PC-9 (cell line): Measurements from ENCODE around the gene CYSRT1. TPM values are rescaled to one million over a fixed set of nuclear protein-coding genes. Genes with fewer than 3 reads are reported as not detected.

Source experiments
- BruUV-seq: library from RNA; stranded (reverse); fragments of 400-500 nt; replicated peaks from 2 replicates; lab custom pipeline; 2021; lab: Mats Ljungman, UMichigan
- CTCF ChIA-PET: fragments of 300-600 bp; sonication (Branson Sonifier 250); formaldehyde crosslinking; loops from one replicate; lab custom pipeline; 2022; ENCODE audit warnings: antibody characterized with exemption; lab: Charles Lee
- POLR2A ChIA-PET: fragments of 300-600 bp; sonication (Branson Sonifier 250); formaldehyde crosslinking; loops from one replicate; lab custom pipeline; 2022; ENCODE audit warnings: antibody characterized with exemption; ENCODE audit not compliant: unreplicated experiment; lab: Charles Lee
- DNase-seq, 2 experiments: peaks; one replicate each; pipeline versions ENCODE4 v3.0.0 to v3.0.0-alpha.2; 2015 to 2022; ENCODE audit warnings: mixed read lengths in 1 of 2
- H2AFZ ChIP-seq: fragments of 200-600 bp; sonication (generic); 2 replicates; pipeline ENCODE4 v1.8.1; 2017; ENCODE audit warnings: antibody characterized with exemption
- H3F3A ChIP-seq: fragments of 200-600 bp; sonication (generic); 2 replicates; pipeline ENCODE4 v1.8.1; 2017; ENCODE audit warnings: antibody characterized with exemption, mild to moderate bottlenecking, low read depth; ENCODE audit not compliant: insufficient read depth
- H3K27ac ChIP-seq: fragments of 200-600 bp; sonication (generic); 2 replicates; pipeline ENCODE4 v1.6.1; 2016; ENCODE audit warnings: mixed run types
- H3K27me3 ChIP-seq: fragments of 200-600 bp; sonication (generic); 2 replicates; pipeline ENCODE4 v1.6.1; 2016; ENCODE audit warnings: low read depth, mixed run types; ENCODE audit not compliant: insufficient read depth
- H3K36me3 ChIP-seq: fragments of 200-600 bp; sonication (generic); 2 replicates; pipeline ENCODE4 v1.6.1; 2016; ENCODE audit warnings: low read depth, mixed run types
- H3K4me1 ChIP-seq: fragments of 200-600 bp; sonication (generic); replicated peaks from 2 replicates; pipeline ENCODE4 v1.6.1; 2016; ENCODE audit warnings: mixed run types; ENCODE audit not compliant: insufficient read depth
- H3K4me2 ChIP-seq: fragments of 200-600 bp; sonication (generic); 2 replicates; pipeline ENCODE4 v1.6.1; 2017; ENCODE audit warnings: mixed run types
- H3K4me3 ChIP-seq: fragments of 200-600 bp; sonication (generic); 2 replicates; pipeline ENCODE4 v1.6.1; 2016; ENCODE audit warnings: mixed run types
- H3K79me2 ChIP-seq: fragments of 200-600 bp; sonication (generic); 2 replicates; pipeline ENCODE4 v1.6.1; 2017; ENCODE audit warnings: low read depth, mixed run types
- H3K9me2 ChIP-seq: fragments of 200-600 bp; sonication (generic); 2 replicates; pipeline ENCODE4 v1.8.1; 2017; ENCODE audit warnings: mild to moderate bottlenecking; ENCODE audit not compliant: insufficient read depth
- H3K9me3 ChIP-seq: fragments of 200-600 bp; sonication (generic); 2 replicates; pipeline ENCODE4 v1.8.1; 2016; ENCODE audit warnings: low read depth; ENCODE audit not compliant: insufficient read depth
- H4K20me1 ChIP-seq: fragments of 200-600 bp; sonication (generic); 2 replicates; pipeline ENCODE4 v1.8.1; 2017; ENCODE audit not compliant: insufficient read depth
- EZH2 ChIP-seq: fragments of 200-600 bp; sonication (generic); IDR thresholded peaks from 2 replicates; pipeline ENCODE4 v1.8.0; 2017; ENCODE audit warnings: antibody characterized with exemption, low read depth
- intact Hi-C: fragments of 100-400 bp; cut with micrococcal nuclease; formaldehyde crosslinking; loops from one replicate; pipeline ENCODE4 v1.10.0; 2022; ENCODE audit not compliant: unreplicated experiment
- total RNA-seq: library from RNA; stranded (reverse); gene quantifications from 2 replicates; pipeline ENCODE4 v1.2.3, GENCODE V29; 2021
- TF ChIP-seq, protein P1 (sequence below): fragments of 200-600 bp; sonication (generic); conservative IDR thresholded peaks from 2 replicates; pipeline ENCODE4 v1.6.1; 2017; ENCODE audit warnings: mixed run types, antibody characterized with exemption, mild to moderate bottlenecking, moderate library complexity

CYSRT1 gene
- total RNA-seq, 1 experiment from 2014 or later: 15.2 TPM

DNA sequence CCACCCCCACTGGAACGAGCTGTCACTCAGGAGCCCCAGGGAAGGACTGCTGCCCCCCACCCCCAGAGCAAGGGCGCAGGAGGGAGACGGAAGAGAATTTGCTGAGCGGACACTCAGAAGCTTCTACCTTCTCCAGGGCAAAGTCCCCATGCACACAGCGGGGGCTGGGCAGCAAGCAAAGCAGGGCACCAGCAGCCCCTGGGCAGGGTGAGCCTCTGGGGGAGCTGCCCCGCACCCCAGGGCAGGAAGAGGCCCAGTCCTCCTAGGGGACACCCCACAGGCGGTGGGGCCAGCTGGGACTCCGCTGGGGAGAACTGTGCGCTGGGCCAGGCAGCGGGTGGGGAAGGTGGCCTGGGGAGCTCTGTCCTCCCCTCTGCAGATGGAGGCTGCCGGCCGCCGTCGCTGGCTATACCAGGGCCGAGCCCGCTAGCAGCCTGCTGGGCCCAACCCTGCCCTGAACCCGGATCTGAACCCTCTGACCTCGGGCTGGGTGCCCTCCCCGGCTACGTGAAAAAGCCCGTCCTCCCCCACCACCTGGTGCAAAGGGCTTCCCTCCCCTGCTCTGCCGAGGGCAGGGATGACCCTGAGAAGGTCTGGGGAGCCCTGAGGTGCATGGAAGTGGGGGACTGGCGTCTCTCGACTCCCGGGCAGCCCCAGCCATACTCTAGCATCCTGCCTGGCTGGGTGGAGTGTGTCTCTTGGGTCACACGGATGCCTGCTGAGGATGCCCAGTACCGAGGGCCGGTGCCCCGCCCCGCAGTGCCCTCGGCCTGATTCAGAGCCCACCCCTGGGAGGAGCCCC lies 5.1 kb downstream of the CYSRT1 start:
- H3F3A ChIP-seq: peaks cover 26% of the 10 kb centered on the region
- H3K9me3 ChIP-seq: no peaks in the 10 kb centered on the region
- intact Hi-C loops: no loop called here
- ChIA-PET CTCF (interaction anchor here (0.6 kb wide), 1 partner anchor 201 kb away, joined by 3 read pairs; no protein-coding TSS in a partner anchor), POLR2A (no interaction called here)
- BruUV-seq: no TSS peak
- DNase-seq: no peak
- H3K4me2 ChIP-seq: no peak overlapping the region
- H4K20me1 ChIP-seq: no peaks in the 10 kb centered on the region; the same call in 1 of the 2 replicates
- H3K4me1 ChIP-seq: peaks cover 41% of the 10 kb centered on the region
- peaks cover 6% of the 10 kb centered on the region; the same call in 1 of the 2 replicates for H3K79me2 ChIP-seq
- no peak overlapping the region for H3K4me3 ChIP-seq
- H2AFZ ChIP-seq: no peak overlapping the region
- no peaks in the 10 kb centered on the region for H3K27me3 ChIP-seq
- H3K36me3 ChIP-seq: no peaks in the 10 kb centered on the region
- H3K9me2 ChIP-seq: no peaks in the 10 kb centered on the region
- TF ChIP-seq, protein P1, sequence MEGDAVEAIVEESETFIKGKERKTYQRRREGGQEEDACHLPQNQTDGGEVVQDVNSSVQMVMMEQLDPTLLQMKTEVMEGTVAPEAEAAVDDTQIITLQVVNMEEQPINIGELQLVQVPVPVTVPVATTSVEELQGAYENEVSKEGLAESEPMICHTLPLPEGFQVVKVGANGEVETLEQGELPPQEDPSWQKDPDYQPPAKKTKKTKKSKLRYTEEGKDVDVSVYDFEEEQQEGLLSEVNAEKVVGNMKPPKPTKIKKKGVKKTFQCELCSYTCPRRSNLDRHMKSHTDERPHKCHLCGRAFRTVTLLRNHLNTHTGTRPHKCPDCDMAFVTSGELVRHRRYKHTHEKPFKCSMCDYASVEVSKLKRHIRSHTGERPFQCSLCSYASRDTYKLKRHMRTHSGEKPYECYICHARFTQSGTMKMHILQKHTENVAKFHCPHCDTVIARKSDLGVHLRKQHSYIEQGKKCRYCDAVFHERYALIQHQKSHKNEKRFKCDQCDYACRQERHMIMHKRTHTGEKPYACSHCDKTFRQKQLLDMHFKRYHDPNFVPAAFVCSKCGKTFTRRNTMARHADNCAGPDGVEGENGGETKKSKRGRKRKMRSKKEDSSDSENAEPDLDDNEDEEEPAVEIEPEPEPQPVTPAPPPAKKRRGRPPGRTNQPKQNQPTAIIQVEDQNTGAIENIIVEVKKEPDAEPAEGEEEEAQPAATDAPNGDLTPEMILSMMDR: no peak
- TF ChIP-seq EZH2: no peak
- H3K27ac ChIP-seq: no peak overlapping the region

DNA sequence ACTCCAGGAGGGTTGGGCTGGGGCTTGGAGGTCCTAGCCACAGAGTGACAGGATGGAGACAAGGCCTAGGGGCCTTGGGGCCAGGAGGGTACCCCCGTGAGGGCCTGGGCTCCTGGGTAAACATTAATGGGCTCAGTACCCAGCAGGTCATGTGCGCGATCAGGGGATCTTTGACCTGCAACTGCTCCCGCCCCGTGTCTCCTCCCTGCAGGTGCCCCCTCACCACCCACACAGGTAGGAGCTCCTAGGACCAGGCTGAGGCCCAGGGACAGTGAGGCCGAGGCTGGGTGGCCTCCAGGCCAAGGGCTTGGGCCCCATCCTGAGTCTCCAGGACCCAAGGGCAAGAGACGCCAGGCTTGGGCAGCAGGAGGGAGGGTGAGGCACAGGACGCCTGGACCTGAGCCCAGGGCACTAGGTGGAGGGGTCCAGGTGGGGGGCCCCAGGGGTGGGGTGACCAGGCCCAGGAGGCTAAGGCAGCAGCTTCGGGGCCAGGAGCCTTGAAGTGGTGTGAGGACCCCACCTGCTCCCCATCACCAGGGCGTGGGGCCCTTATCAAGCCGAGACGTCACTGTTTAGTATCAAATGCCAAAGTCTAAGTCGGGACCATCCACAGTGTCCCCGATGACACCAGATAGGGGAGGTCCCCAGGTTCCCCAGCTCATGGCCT lies 5.9 kb downstream of the CYSRT1 start, which contains the start of gene SLC34A3:
TSS of gene SLC34A3 (plus strand) at position 197 of the 667 bp plus-strand sequence. CDS start 802 bp downstream, outside the sequence.
- peaks cover 18% of the 10 kb centered on the region for H3F3A ChIP-seq
- H3K4me1 ChIP-seq: peaks cover 34% of the 10 kb centered on the region
- H3K36me3 ChIP-seq: no peaks in the 10 kb centered on the region
- H3K4me3 ChIP-seq: no peak within 1 kb of the TSS
- no TSS peak for BruUV-seq
- no peaks in the 10 kb centered on the region; the same call in 1 of the 2 replicates for H4K20me1 ChIP-seq
- no peak within 1 kb of the TSS for H3K4me2 ChIP-seq
- no peaks in the 10 kb centered on the region for H3K79me2 ChIP-seq
- H3K9me3 ChIP-seq: no peaks in the 10 kb centered on the region
- no peak for TF ChIP-seq EZH2
- TF ChIP-seq, protein P1: no peak
- no peaks in the 10 kb centered on the region for H3K9me2 ChIP-seq
- H3K27ac ChIP-seq: no peak within 1 kb of the TSS
- H2AFZ ChIP-seq: no peak within 1 kb of the TSS
- POLR2A ChIA-PET: no interaction called here
- no peak for DNase-seq
- no peaks in the 10 kb centered on the region for H3K27me3 ChIP-seq
- intact Hi-C loops: no loop called here
- CTCF ChIA-PET: interaction anchor here (0.6 kb wide), 1 partner anchor 201 kb away, joined by 3 read pairs; no protein-coding TSS in a partner anchor

DNA sequence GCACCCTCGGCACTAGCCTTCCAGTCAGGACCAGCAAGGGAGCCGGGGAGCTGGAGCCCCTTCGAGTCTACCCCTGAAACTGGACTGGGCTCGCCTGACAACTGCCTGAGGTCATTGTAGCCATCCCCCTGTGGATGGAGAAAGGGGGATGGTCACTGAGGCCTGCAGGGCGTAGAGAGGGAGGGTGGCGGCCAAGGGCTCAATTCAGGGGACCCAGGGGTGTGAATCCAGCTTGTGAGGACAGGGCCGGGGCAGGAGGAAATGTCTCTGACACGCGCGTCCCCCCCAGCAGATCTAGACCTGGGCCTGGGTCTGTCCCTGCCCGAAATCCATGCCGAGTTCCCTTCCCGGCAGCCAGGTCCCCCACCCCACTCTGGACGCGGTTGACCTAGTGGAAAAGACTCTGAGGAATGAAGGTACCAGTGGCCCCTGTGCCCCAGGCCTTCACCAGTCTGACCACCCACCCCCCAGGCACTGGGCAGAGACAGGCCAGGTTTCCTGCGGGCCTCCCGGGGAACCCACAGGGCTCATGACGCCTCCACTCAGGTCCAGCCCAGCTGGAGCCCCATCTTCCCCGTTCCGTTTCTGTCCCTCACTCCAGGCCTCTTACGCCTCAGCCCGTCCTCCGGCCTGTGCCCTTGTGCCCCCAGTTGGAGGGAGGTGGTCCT lies 6.5 kb downstream of the CYSRT1 start:
- no TSS peak for BruUV-seq
- Histone ChIP-seq H2AFZ (no peak overlapping the region), H3K27me3 (no peaks in the 10 kb centered on the region), H3F3A (peaks cover 12% of the 10 kb centered on the region; the same call in 1 of the 2 replicates), H3K9me3 (no peaks in the 10 kb centered on the region), H4K20me1 (no peaks in the 10 kb centered on the region; the same call in 1 of the 2 replicates), H3K79me2 (no peaks in the 10 kb centered on the region), H3K4me3 (no peak overlapping the region), H3K27ac (no peak overlapping the region), H3K4me1 (peaks cover 27% of the 10 kb centered on the region), H3K36me3 (no peaks in the 10 kb centered on the region), H3K4me2 (no peak overlapping the region), H3K9me2 (no peaks in the 10 kb centered on the region)
- no peak for TF ChIP-seq EZH2
- TF ChIP-seq, protein P1: no peak
- DNase-seq: no peak
- ChIA-PET POLR2A (no interaction called here), CTCF (no interaction called here)
- intact Hi-C loops: no loop called here
